ENCODE measurements around the gene XRCC1. TPM values are rescaled to one million over a fixed set of nuclear protein-coding genes. Genes with fewer than 3 reads are reported as not detected.
A peak's percentile ranks its signal among the peaks of the same experiment; 100 is the strongest.

The XRCC1 gene
- total RNA-seq, 1 experiment from 2014 or later = 40.7 TPM

GRCh38 chr19:43623889-43624670, 48.8 kb upstream of the XRCC1 start:
- no TSS peak for BruUV-seq (replicated peaks)
- CTCF ChIA-PET = no interaction called here
- H3K4me1 ChIP-seq = 0 out of 2 replicates have a peak, but pooled peaks cover 4% of the 10 kb centered on the region
- Mint-ChIP-seq H3K27me3 (ENCODE audit: insufficient read depth, unreplicated experiment) (no peaks in the 10 kb centered on the region), H3K27ac (ENCODE audit: unreplicated experiment) (no peak overlapping the region), H3K9me3 (ENCODE audit: unreplicated experiment) (no peaks in the 10 kb centered on the region), H3K36me3 (ENCODE audit: insufficient read depth, unreplicated experiment) (peaks cover 18% of the 10 kb centered on the region), H3K4me1 (ENCODE audit: low read depth, unreplicated experiment) (peaks cover 8% of the 10 kb centered on the region), H3K4me3 (ENCODE audit: unreplicated experiment) (no peak overlapping the region)
- DNase-seq = no peak
- TF ChIP-seq, protein P1, sequence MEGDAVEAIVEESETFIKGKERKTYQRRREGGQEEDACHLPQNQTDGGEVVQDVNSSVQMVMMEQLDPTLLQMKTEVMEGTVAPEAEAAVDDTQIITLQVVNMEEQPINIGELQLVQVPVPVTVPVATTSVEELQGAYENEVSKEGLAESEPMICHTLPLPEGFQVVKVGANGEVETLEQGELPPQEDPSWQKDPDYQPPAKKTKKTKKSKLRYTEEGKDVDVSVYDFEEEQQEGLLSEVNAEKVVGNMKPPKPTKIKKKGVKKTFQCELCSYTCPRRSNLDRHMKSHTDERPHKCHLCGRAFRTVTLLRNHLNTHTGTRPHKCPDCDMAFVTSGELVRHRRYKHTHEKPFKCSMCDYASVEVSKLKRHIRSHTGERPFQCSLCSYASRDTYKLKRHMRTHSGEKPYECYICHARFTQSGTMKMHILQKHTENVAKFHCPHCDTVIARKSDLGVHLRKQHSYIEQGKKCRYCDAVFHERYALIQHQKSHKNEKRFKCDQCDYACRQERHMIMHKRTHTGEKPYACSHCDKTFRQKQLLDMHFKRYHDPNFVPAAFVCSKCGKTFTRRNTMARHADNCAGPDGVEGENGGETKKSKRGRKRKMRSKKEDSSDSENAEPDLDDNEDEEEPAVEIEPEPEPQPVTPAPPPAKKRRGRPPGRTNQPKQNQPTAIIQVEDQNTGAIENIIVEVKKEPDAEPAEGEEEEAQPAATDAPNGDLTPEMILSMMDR (IDR thresholded peaks at IDR 0.05; ENCODE audit: insufficient read depth in 1 of 2, low read depth in 1 of 2, low read length in 1 of 2, severe bottlenecking in 1 of 2, unreplicated experiment in 1 of 2) = no peak
- H3K36me3 ChIP-seq (ENCODE audit: control insufficient read depth, insufficient read depth, low read length) = no peaks in the 10 kb centered on the region
- no peaks in the 10 kb centered on the region for H3K9me3 ChIP-seq
- intact Hi-C loops (cut with micrococcal nuclease; ENCODE audit: unreplicated experiment) = no loop called here
- no peaks in the 10 kb centered on the region for H3K27me3 ChIP-seq (replicated peaks; ENCODE audit: control insufficient read depth, insufficient read depth, low read length)
- POLR2A ChIA-PET = no interaction called here
- no peak overlapping the region for H3K4me3 ChIP-seq (ENCODE audit: low read depth, low read length)

- Mint-ChIP-seq H3K4me3 (ENCODE audit: unreplicated experiment) (no peak overlapping the region), H3K36me3 (ENCODE audit: insufficient read depth, unreplicated experiment) (peaks cover 22% of the 10 kb centered on the region), H3K4me1 (ENCODE audit: low read depth, unreplicated experiment) (peaks cover 8% of the 10 kb centered on the region), H3K27ac (ENCODE audit: unreplicated experiment) (peak overlapping the region; percentile 34), H3K9me3 (ENCODE audit: unreplicated experiment) (no peaks in the 10 kb centered on the region), H3K27me3 (ENCODE audit: insufficient read depth, unreplicated experiment) (no peaks in the 10 kb centered on the region)
- Histone ChIP-seq H3K27me3 (replicated peaks; ENCODE audit: control insufficient read depth, insufficient read depth, low read length) (no peaks in the 10 kb centered on the region), H3K9me3 (no peaks in the 10 kb centered on the region), H3K4me1 (peaks cover 4% of the 10 kb centered on the region; the same call in 1 of the 2 replicates), H3K4me3 (ENCODE audit: low read depth, low read length) (no peak overlapping the region), H3K36me3 (ENCODE audit: control insufficient read depth, insufficient read depth, low read length) (no peaks in the 10 kb centered on the region)
- TF ChIP-seq, protein P1 (IDR thresholded peaks at IDR 0.05; ENCODE audit: insufficient read depth in 1 of 2, low read depth in 1 of 2, low read length in 1 of 2, severe bottlenecking in 1 of 2, unreplicated experiment in 1 of 2) = no peak
- DNase-seq = no peak
- BruUV-seq (replicated peaks) = no TSS peak
- ChIA-PET POLR2A (interaction anchor here (0.7 kb wide), 1 partner anchor 113 kb away, joined by 3 read pairs; no protein-coding TSS in a partner anchor), CTCF (no interaction called here)
- intact Hi-C loops (cut with micrococcal nuclease; ENCODE audit: unreplicated experiment) = no loop called here
Observed at GRCh38 chr19:43622956-43623355, 47.6 kb upstream of the XRCC1 start.

GRCh38 chr19:43622070-43622469, 46.7 kb upstream of the XRCC1 start:
- H3K4me1 ChIP-seq = peaks cover 4% of the 10 kb centered on the region; the same call in 1 of the 2 replicates
- no peaks in the 10 kb centered on the region for H3K9me3 ChIP-seq
- intact Hi-C loops (cut with micrococcal nuclease; ENCODE audit: unreplicated experiment) = no loop called here
- Mint-ChIP-seq H3K9me3 (ENCODE audit: unreplicated experiment) (no peaks in the 10 kb centered on the region), H3K27ac (ENCODE audit: unreplicated experiment) (no peak overlapping the region), H3K4me3 (ENCODE audit: unreplicated experiment) (no peak overlapping the region), H3K36me3 (ENCODE audit: insufficient read depth, unreplicated experiment) (peaks cover 22% of the 10 kb centered on the region), H3K4me1 (ENCODE audit: low read depth, unreplicated experiment) (peaks cover 8% of the 10 kb centered on the region), H3K27me3 (ENCODE audit: insufficient read depth, unreplicated experiment) (no peaks in the 10 kb centered on the region)
- no peak for DNase-seq
- no TSS peak for BruUV-seq (replicated peaks)
- no peaks in the 10 kb centered on the region for H3K27me3 ChIP-seq (replicated peaks; ENCODE audit: control insufficient read depth, insufficient read depth, low read length)
- no peak overlapping the region for H3K4me3 ChIP-seq (ENCODE audit: low read depth, low read length)
- no peaks in the 10 kb centered on the region for H3K36me3 ChIP-seq (ENCODE audit: control insufficient read depth, insufficient read depth, low read length)
- ChIA-PET CTCF (no interaction called here), POLR2A (no interaction called here)
- TF ChIP-seq, protein P1 (IDR thresholded peaks at IDR 0.05; ENCODE audit: insufficient read depth in 1 of 2, low read depth in 1 of 2, low read length in 1 of 2, severe bottlenecking in 1 of 2, unreplicated experiment in 1 of 2) = no peak
